Airway epithelial cell (primary cell): ENCODE results near the gene PLTP. TPM values are rescaled to one million over a fixed set of nuclear protein-coding genes. Genes with fewer than 3 reads are reported as not detected.

ENCODE experiments used
- total RNA-seq: library from RNA; depleted of rRNA; stranded (reverse); fragments of >200 nt; gene quantifications from 2 replicates; pipeline ENCODE4 v1.2.3, GENCODE V29; 2015

PLTP gene
- total RNA-seq, result 68.9 and 99.4 TPM in 2 replicates

DNA sequence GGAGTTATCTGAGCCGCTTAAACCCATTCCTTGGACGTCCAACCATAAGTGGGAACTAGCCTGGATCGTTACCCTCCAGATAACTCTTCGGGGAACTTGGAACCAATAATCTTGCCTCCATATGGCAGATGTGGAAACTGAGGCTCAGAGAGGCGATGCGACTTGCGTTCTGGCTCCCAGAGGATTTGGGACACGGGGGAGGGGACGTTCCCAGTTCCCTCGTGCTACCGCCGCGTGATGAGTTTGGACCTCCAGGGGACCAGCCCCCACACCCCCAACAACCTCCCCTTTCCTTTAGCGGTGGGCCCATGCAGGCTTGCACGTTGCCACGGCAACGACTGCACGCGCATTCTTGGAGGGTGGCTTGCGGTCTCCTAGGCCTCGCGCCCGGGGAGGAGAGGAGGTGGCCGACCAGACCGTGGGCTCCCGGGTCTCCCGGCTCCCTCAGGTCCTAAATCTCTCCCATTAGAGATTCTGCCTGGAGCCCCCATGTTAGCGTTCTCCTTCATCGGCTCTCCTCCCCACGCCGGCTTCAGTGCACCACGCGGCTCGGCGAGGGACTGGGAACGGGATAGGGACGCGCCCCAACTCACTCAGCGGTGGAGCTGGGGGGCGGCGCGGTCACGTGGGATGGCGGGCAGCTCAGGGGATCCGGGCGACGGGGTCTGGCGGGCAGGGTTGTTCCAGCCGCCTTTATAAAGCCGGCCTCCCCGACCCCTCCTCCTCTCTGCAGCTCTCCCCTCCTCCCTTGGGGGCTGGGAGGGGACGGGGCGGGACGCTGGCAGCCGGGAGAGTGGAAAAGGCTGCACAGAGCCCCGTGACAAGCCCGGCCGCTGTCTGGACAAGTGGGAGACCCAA is at the start of gene PLTP:
Gene PLTP, minus strand, starts transcription at position 670 of the 858 bp plus-strand sequence. CDS start 703 bp downstream, outside the sequence.

DNA sequence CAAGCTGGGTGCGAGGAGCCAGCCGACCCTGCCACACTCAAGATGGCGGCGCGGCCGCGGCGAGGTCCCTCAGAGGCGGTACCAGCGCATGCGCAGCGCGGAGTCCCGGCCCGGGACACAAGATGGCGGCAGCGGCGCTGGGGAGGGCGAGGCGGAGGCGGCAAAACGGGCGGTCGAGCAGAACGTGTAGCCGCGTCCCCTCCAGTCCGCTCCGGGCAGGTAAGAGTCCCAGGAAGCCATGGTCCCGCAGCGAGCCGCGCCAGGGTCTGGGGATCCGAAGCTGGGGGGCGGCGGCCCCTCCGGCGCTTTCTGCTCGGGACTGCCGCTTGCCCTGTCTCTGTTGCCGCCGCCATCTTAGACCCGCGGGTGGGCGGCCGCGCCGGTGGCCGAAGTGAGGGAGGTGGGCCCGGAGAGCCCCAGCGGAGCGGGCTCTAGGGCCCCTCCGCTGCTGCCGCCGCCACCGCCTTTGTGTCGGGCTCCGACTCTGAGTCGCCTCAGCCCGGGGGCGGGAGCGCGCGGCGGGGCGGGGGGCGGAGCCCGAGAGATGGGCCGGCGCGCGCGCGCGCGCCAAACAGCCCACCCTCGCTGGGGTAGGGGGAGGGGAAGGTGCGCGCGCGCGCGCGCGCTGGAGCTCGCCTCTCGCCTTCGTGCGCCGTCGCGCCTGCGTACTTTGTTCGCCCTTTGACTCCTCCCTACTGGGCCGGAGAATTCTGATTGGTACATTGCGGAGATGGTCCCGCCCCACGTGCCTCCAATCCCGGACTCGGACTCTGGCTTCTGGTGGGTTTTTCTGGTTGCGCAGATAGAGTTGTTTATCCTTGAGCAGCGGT is 22.8 kb upstream of the PLTP start, which contains the start of gene PCIF1:
Gene PCIF1, plus strand, starts transcription at position 98 of the 830 bp plus-strand sequence. CDS start 4,317 bp downstream, outside the sequence.

DNA sequence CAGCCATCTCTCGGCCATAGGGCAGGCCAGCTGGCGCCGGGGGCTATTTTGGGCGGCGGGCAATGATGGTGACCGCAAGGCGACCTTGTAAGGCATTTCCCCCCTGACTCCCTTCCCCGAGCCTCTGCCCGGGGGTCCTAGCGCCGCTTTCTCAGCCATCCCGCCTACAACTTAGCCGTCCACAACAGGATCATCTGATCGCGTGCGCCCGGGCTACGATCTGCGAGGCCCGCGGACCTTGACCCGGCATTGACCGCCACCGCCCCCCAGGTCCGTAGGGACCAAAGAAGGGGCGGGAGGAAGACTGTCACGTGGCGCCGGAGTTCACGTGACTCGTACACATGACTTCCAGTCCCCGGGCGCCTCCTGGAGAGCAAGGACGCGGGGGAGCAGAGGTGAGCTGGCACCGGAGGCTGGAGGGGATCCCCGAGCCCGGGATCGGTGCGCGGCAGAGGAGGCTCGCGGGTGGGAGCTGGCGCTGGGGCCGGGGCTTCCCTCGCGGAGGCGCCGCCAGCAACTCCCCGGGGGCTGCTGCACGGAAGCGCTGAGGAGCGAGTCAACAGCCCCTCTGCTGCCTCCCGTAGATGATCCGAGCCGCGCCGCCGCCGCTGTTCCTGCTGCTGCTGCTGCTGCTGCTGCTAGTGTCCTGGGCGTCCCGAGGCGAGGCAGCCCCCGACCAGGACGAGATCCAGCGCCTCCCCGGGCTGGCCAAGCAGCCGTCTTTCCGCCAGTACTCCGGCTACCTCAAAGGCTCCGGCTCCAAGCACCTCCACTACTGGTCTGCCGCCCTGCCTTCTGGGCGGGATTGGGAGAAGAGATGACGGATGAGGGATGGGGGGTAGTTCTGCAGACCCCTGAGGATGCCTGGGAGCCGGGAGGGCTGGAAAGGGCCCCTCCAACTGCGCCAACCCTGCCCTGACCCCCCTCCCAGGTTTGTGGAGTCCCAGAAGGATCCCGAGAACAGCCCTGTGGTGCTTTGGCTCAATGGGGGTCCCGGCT is 20.7 kb downstream of the PLTP start, which contains the start of the genes CTSA and NEURL2:
Gene CTSA, plus strand, starts transcription at position 351 of the 999 bp plus-strand sequence. Its CDS starts 234 bp downstream, at position 585.
Gene NEURL2, minus strand, starts transcription at position 224 of the 999 bp plus-strand sequence. Its CDS starts 217 bp downstream, at position 7.

DNA sequence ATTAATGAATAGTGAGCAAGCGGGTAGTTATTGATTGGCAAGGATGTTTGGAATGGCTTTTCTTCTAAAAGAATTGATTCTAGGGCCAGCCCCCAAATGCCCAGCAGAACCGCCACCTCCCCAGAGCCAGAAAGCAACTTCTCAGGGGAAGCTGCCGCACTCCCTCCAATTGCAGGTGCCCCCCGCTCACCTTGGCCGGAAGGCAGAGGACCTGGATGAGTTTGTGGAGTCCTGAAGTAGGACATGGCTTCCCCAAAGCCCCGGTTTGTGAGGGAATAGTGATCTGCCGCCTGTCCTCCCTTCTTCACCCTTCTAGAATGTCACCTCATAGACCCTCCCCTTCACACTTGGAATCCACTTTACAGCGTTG is 24.6 kb downstream of the PLTP start, which contains the start of gene SPATA25:
Gene SPATA25, minus strand, starts transcription at position 277 of the 370 bp plus-strand sequence. Its CDS starts 32 bp downstream, at position 245.

GRCh38 chr20:45880988-45881788 is 30.8 kb downstream of the PLTP start, which contains the start of gene ZSWIM1:
TSS of gene ZSWIM1 (plus strand) at chr20:45881227. CDS start at chr20:45882593, 1,366 bp downstream.

DNA sequence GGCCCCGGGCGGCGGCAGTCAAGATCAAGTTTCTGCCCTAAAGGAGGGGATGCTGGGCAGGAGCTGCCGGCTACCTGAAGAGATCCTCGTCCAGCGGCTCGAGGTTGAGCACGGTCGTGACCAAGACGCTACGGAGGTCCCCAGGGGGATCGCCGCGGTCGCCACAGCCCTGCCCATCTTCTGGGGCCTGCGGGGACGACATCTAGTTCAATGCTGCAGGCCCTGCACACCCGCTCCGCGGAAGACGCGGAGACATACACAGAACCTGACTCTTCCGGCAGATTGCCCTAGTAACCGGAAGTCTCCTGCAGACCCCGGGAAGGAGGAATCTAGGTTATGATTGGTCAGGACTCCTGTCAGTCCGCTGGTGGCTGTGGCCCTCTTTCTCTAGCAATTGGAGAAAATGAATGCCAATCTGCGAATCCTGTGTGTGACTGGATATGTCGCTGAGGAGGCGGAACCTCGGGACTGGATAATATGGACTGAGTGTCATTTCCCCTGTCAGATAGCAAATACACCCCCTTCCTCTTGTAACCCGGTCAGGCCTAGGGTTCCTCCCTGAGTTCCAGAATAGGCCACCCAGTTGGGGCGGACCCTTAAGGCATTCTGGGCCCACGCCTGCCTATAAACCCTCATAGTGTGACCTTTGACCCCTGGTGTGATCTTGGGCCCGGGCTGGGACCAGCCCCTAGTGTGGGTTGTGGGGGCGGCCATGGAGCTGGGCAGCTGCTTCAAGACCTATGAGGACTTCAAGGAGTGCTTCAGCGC is 54.7 kb downstream of the PLTP start, which contains the start of the genes ACOT8 and ZSWIM3:
Gene ACOT8, minus strand, starts transcription at position 279 of the 768 bp plus-strand sequence. Its CDS starts 77 bp downstream, at position 202.
Gene ZSWIM3, plus strand, starts transcription at position 501 of the 768 bp plus-strand sequence. Its CDS starts 212 bp downstream, at position 713.

Other genes starting within 250 kb of the PLTP start
- not detected in 2 replicates for gene WFDC11, start 241.9 kb downstream of the PLTP start, total RNA-seq
- gene WFDC13, start 210.1 kb downstream of the PLTP start, total RNA-seq, result not detected in 2 replicates
- not detected in 2 replicates for gene WFDC10B, start 207.1 kb downstream of the PLTP start, total RNA-seq
- not detected in 2 replicates for gene SPINT4, start 189.8 kb downstream of the PLTP start, total RNA-seq
- gene WFDC3, start 120.3 kb downstream of the PLTP start, total RNA-seq, result 0.56 and 1.1 TPM in 2 replicates
- gene DNTTIP1, start 120.2 kb downstream of the PLTP start, total RNA-seq, result 10.8 and 24.2 TPM in 2 replicates
- gene UBE2C, start 99.5 kb downstream of the PLTP start, total RNA-seq, result 95.7 and 112 TPM in 2 replicates
- 0.21 TPM in 1 of 2 replicates, not detected in the other for gene TNNC2, start 84.8 kb downstream of the PLTP start, total RNA-seq
- 23.2 and 37.3 TPM in 2 replicates for gene SNX21, start 78.4 kb downstream of the PLTP start, total RNA-seq
- 46.7 and 50.1 TPM in 2 replicates for gene ACOT8, start 54.8 kb downstream of the PLTP start, total RNA-seq
- gene ZSWIM3, start 54.5 kb downstream of the PLTP start, total RNA-seq, result 0.74 and 2.4 TPM in 2 replicates
- gene ZSWIM1, start 30.9 kb downstream of the PLTP start, total RNA-seq, result 6.8 and 9.0 TPM in 2 replicates
- 0.33 TPM in 1 of 2 replicates, not detected in the other for gene SPATA25, start 24.5 kb downstream of the PLTP start, total RNA-seq
- 2.0 and 2.3 TPM in 2 replicates for gene NEURL2, start 20.9 kb downstream of the PLTP start, total RNA-seq
- 24.1 and 39.4 TPM in 2 replicates for gene CTSA, start 20.8 kb downstream of the PLTP start, total RNA-seq
- gene PCIF1, start 22.5 kb upstream of the PLTP start, total RNA-seq, result 11.2 and 19.6 TPM in 2 replicates
- 10.8 and 15.0 TPM in 2 replicates for gene ZNF335, start 60.0 kb upstream of the PLTP start, total RNA-seq
- gene MMP9, start 96.8 kb upstream of the PLTP start, total RNA-seq, result 10.5 and 10.7 TPM in 2 replicates
- 0.56 and 0.98 TPM in 2 replicates for gene SLC12A5, start 117.1 kb upstream of the PLTP start, total RNA-seq
- gene NCOA5, start 177.8 kb upstream of the PLTP start, total RNA-seq, result 12.7 and 13.4 TPM in 2 replicates
- 6.2 and 7.8 TPM in 2 replicates for gene CD40, start 206.2 kb upstream of the PLTP start, total RNA-seq